ENCODE results near the gene CKM.
"Not testable (repeated sequence)": the region's sequence is repeated elsewhere in the genome, so short reads cannot be mapped to it uniquely, and the experiment has no call there.

CKM gene

DNA sequence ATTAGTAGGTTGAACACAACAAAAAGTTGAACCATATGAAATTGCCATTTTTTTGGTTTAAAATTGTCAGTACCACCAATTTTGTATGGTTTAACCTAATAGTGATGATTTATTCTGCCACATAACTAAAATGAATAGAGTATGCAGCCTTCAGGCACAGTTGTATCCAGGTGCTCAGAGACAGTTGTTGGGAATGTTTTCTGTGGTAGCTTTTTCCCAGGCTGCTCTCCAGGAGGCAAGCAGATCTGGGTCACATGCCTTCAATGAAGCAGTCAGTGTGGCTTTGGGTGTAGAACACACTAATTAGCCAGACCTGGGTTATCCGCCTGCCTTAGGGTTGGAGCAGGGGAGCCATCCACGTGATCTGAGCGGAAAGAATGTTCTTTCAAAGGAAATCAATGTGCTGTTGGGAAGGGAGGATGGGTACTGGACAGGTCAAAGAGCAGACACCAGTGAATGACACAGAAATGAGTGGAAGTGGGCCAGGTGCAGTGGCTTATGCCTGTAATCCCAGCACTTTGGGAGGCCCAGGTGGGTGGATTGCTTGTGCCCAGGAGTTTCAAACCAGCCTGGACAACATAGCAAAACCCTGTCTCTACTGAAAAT lies 43.0 kb downstream of the CKM start:
- Histone ChIP-seq H3K27ac (ENCODE audit: low read length) (no peak overlapping the region), H3K9me3 (ENCODE audit: control insufficient read depth in 1 of 2, low read length in 2 of 2) (no peaks in the 10 kb centered on the region), H3K27me3 (ENCODE audit: low read depth, low read length) (no peaks in the 10 kb centered on the region), H3K36me3 (ENCODE audit: control insufficient read depth in 1 of 2, insufficient read depth in 2 of 2, low read length in 2 of 2) (peaks cover 3 to 50% of the 10 kb centered on the region in 2 donors), H3K4me3 (ENCODE audit: low read depth in 1 of 2, low read length in 2 of 2) (no peak overlapping the region), H3K4me1 (ENCODE audit: control insufficient read depth in 1 of 2, insufficient read depth in 2 of 2, low read length in 2 of 2) (no peaks in the 10 kb centered on the region)

DNA sequence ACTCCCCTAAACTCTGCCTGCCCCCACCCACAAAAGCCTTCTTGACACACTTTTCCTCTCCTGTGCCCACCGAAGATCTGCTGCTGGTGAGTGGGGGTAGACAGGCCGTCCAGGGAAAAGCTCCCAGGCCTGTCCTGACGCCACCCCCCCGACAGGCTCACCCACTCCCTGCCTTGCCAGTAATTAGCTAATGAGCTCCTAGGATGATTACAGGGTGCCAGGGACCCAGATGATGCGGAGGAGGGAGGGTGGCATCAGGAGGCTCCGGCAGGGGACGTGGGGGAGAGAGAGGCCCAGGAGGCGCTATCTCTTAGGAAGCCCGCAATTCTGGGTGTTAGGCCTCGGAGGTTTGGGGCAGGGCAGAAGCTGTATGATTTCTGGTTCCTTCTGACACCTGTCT lies 44.6 kb downstream of the CKM start:
- H3K36me3 ChIP-seq (ENCODE audit: control insufficient read depth in 1 of 2, insufficient read depth in 2 of 2, low read length in 2 of 2): peaks cover 10 to 50% of the 10 kb centered on the region in 2 donors
- no peak overlapping the region for H3K4me3 ChIP-seq (ENCODE audit: low read depth in 1 of 2, low read length in 2 of 2)

DNA sequence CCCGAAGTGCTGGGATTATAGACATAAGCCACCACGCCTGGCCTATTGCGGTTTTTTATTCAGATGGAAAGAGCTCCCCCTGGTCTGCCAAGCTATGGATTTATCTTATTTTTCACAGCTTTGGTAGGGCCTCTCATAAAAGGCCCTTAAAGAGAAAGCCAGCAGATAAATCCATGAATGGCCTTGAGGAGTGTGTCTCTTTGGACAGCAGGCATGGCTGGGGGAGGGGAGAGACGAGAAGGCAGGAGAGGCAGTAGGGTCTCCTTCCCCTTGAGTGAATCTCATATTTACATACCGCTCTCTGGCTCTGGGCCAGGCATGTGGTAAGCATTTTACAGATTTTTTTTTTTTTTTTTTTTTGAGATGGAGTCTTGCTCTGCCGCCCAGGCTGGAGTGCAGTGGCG lies 46.4 kb downstream of the CKM start:
- H3K4me1 ChIP-seq (ENCODE audit: control insufficient read depth in 1 of 2, insufficient read depth in 2 of 2, low read length in 2 of 2): no peaks in the 10 kb centered on the region
- H3K9me3 ChIP-seq (ENCODE audit: control insufficient read depth in 1 of 2, low read length in 2 of 2): no peaks in the 10 kb centered on the region
- H3K27ac ChIP-seq (ENCODE audit: low read length): no peak overlapping the region
- H3K36me3 ChIP-seq (ENCODE audit: control insufficient read depth in 1 of 2, insufficient read depth in 2 of 2, low read length in 2 of 2): peaks cover 15 to 56% of the 10 kb centered on the region in 2 donors
- no peaks in the 10 kb centered on the region for H3K27me3 ChIP-seq (ENCODE audit: low read depth, low read length)
- H3K4me3 ChIP-seq (ENCODE audit: low read depth in 1 of 2, low read length in 2 of 2): no peak overlapping the region

More for the DNA sequence above, 44.6 kb downstream of the CKM start:
- no peaks in the 10 kb centered on the region for H3K27me3 ChIP-seq (ENCODE audit: low read depth, low read length)
- no peaks in the 10 kb centered on the region for H3K9me3 ChIP-seq (ENCODE audit: control insufficient read depth in 1 of 2, low read length in 2 of 2)
- no peaks in the 10 kb centered on the region for H3K4me1 ChIP-seq (ENCODE audit: control insufficient read depth in 1 of 2, insufficient read depth in 2 of 2, low read length in 2 of 2)
- H3K27ac ChIP-seq (ENCODE audit: low read length): no peak overlapping the region

DNA sequence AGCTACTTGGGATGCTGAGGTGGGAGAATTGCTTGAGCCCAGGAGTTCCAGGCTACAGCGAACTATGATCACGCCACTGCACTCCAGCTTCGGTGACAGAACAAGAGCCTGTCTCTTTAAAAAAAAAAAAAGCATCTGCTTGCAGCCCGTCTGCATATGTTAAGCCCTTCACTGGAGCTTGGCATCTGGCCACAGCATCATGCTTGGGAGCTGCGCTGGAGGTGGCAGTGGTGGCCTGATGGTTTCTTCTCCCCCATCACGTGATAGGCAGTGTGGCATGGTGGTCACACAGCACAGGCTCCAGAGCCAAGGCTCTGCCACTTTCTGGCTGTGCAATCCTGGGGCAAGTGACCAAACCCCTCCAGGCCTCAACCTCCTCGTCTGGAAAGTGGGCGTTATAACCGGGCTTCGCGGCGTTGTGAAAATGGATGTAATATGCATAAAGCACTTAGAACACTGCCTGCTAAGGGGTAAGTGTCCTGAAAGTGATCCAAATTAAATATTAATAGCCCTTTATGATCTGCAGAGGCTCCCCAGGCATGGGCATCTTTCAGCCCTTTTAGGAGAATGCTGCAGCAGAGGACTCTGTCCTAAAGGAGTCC lies 47.2 kb downstream of the CKM start:
- Histone ChIP-seq H3K9me3 (ENCODE audit: control insufficient read depth in 1 of 2, low read length in 2 of 2) (no peaks in the 10 kb centered on the region), H3K27ac (ENCODE audit: low read length) (no peak overlapping the region), H3K27me3 (ENCODE audit: low read depth, low read length) (no peaks in the 10 kb centered on the region), H3K4me3 (ENCODE audit: low read depth in 1 of 2, low read length in 2 of 2) (no peak overlapping the region), H3K36me3 (ENCODE audit: control insufficient read depth in 1 of 2, insufficient read depth in 2 of 2, low read length in 2 of 2) (peaks cover 16 to 54% of the 10 kb centered on the region in 2 donors), H3K4me1 (ENCODE audit: control insufficient read depth in 1 of 2, insufficient read depth in 2 of 2, low read length in 2 of 2) (no peaks in the 10 kb centered on the region)

DNA sequence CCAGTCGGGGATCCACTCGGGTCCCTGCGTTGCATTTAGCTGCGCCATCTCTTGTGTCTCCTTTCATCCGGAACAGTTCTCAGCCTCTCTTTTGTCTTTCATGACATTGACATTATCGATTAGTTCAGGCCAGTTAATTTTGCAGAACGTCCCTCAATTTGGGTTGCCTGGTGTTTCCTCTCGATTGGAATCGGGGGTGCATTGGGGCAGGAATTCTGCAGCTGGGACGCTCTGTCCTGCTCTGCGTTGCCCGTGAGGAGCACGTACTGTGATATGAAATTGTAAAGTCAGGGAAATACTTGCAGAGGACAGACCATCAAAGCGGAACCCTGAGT lies 49.2 kb downstream of the CKM start:
- Histone ChIP-seq H3K27ac (ENCODE audit: low read length) (no peak overlapping the region), H3K27me3 (ENCODE audit: low read depth, low read length) (no peaks in the 10 kb centered on the region), H3K4me1 (ENCODE audit: control insufficient read depth in 1 of 2, insufficient read depth in 2 of 2, low read length in 2 of 2) (no peaks in the 10 kb centered on the region), H3K36me3 (ENCODE audit: control insufficient read depth in 1 of 2, insufficient read depth in 2 of 2, low read length in 2 of 2) (peaks cover 16 to 50% of the 10 kb centered on the region in 2 donors), H3K4me3 (ENCODE audit: low read depth in 1 of 2, low read length in 2 of 2) (no peak overlapping the region), H3K9me3 (ENCODE audit: control insufficient read depth in 1 of 2, low read length in 2 of 2) (no peaks in the 10 kb centered on the region)

DNA sequence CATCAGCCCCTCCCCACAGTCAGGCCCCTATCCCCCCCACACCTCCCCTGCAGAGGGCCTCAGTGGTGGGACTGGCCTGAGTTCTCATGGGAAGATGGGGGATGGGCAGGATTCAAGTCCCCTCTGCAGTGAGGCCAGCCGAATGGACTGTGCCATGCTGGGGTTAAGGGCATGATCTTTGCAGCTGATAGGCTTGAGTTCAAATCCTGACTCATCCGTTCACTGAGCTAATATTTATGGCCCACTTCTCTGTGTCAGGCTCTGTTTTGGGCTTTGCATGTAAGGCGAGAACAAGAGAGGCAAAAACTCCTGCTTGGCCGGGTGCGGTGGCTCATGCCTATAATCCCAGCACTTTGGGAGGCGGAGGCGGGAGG lies 51.0 kb downstream of the CKM start:
- peaks cover 16 to 48% of the 10 kb centered on the region in 2 donors for H3K36me3 ChIP-seq (ENCODE audit: control insufficient read depth in 1 of 2, insufficient read depth in 2 of 2, low read length in 2 of 2)
- no peak overlapping the region for H3K27ac ChIP-seq (ENCODE audit: low read length)
- H3K9me3 ChIP-seq (ENCODE audit: control insufficient read depth in 1 of 2, low read length in 2 of 2): no peaks in the 10 kb centered on the region
- no peaks in the 10 kb centered on the region for H3K4me1 ChIP-seq (ENCODE audit: control insufficient read depth in 1 of 2, insufficient read depth in 2 of 2, low read length in 2 of 2)
- no peak overlapping the region for H3K4me3 ChIP-seq (ENCODE audit: low read depth in 1 of 2, low read length in 2 of 2)
- no peaks in the 10 kb centered on the region for H3K27me3 ChIP-seq (ENCODE audit: low read depth, low read length)

DNA sequence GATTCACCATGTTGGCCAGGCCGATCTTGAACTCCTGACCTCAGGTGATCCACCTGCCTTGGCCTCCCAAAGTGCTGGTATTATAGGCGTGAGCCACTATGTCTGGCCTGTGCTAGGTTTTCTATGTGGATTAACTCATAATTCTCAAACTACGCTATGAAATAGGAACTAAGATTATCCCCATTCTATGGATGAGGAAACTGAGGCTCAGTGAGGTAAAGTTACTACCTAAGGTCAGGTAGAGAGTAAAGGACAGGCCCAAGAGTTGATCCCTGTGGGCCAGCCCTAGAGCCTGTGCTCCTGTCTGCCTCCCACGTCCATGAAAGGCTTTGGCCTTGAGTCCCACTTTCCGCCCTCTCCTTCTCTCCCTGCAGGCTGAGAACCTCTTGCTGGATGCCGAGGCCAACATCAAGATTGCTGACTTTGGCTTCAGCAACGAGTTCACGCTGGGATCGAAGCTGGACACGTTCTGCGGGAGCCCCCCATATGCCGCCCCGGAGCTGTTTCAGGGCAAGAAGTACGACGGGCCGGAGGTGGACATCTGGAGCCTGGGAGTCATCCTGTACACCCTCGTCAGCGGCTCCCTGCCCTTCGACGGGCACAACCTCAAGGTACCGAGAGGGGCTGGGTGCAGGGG lies 51.5 kb downstream of the CKM start:
- no peaks in the 10 kb centered on the region for H3K27me3 ChIP-seq (ENCODE audit: low read depth, low read length)
- no peaks in the 10 kb centered on the region for H3K9me3 ChIP-seq (ENCODE audit: control insufficient read depth in 1 of 2, low read length in 2 of 2)
- no peaks in the 10 kb centered on the region for H3K4me1 ChIP-seq (ENCODE audit: control insufficient read depth in 1 of 2, insufficient read depth in 2 of 2, low read length in 2 of 2)
- H3K36me3 ChIP-seq (ENCODE audit: control insufficient read depth in 1 of 2, insufficient read depth in 2 of 2, low read length in 2 of 2): peaks cover 16 to 52% of the 10 kb centered on the region in 2 donors
- H3K27ac ChIP-seq (ENCODE audit: low read length): no peak overlapping the region
- no peak overlapping the region for H3K4me3 ChIP-seq (ENCODE audit: low read depth in 1 of 2, low read length in 2 of 2)

DNA sequence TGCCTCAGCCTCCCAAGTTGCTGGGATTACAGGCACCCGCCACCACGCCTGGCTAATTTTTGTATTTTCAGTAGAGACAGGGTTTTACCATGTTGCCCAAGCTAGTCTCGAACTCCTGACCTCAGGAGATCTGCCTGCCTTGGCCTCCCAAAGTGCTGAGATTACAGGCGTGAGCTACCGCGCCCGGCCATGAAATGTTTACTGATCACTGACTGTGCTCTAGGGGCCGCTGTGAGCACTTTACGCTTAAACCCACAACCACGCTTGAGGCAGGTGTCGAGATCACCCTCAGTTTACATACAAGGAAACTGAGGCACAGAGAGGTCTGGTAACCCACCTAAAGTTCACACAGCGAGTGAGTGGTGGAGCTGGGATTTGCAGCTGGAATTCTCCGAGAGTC lies 52.7 kb downstream of the CKM start:
- H3K36me3 ChIP-seq (ENCODE audit: control insufficient read depth in 1 of 2, insufficient read depth in 2 of 2, low read length in 2 of 2): peaks cover 16 to 59% of the 10 kb centered on the region in 2 donors
- H3K27ac ChIP-seq (ENCODE audit: low read length); H3K4me3 ChIP-seq (ENCODE audit: low read depth in 1 of 2, low read length in 2 of 2); H3K27me3 ChIP-seq (ENCODE audit: low read depth, low read length); H3K9me3 ChIP-seq (ENCODE audit: control insufficient read depth in 1 of 2, low read length in 2 of 2); H3K4me1 ChIP-seq (ENCODE audit: control insufficient read depth in 1 of 2, insufficient read depth in 2 of 2, low read length in 2 of 2): not testable (repeated sequence)

DNA sequence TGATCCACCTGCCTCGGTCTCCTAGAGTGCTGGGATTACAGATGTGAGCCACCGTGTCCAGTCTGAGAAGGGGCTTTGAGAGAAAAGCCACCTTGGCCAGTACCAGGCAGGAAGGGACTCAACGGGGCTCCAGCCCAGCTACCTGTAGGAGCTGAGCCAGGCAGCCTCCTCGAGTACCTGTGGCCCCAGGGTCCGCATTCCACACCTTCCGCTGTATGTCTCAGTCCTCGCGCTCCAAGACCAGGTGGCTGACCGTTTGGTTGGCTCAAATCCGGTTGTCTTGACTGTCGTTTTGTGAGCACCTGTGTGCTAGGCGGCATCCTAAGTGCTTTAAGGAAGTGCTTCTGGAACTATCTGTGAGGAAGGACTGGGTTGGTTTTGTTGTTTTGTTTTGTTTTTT lies 55.4 kb downstream of the CKM start:
- H3K27me3 ChIP-seq (ENCODE audit: low read depth, low read length): no peaks in the 10 kb centered on the region
- H3K4me3 ChIP-seq (ENCODE audit: low read depth in 1 of 2, low read length in 2 of 2): no peak overlapping the region
- H3K9me3 ChIP-seq (ENCODE audit: control insufficient read depth in 1 of 2, low read length in 2 of 2): no peaks in the 10 kb centered on the region
- H3K4me1 ChIP-seq (ENCODE audit: control insufficient read depth in 1 of 2, insufficient read depth in 2 of 2, low read length in 2 of 2): no peaks in the 10 kb centered on the region
- peaks cover 7 to 53% of the 10 kb centered on the region in 2 donors for H3K36me3 ChIP-seq (ENCODE audit: control insufficient read depth in 1 of 2, insufficient read depth in 2 of 2, low read length in 2 of 2)
- H3K27ac ChIP-seq (ENCODE audit: low read length): no peak overlapping the region

DNA sequence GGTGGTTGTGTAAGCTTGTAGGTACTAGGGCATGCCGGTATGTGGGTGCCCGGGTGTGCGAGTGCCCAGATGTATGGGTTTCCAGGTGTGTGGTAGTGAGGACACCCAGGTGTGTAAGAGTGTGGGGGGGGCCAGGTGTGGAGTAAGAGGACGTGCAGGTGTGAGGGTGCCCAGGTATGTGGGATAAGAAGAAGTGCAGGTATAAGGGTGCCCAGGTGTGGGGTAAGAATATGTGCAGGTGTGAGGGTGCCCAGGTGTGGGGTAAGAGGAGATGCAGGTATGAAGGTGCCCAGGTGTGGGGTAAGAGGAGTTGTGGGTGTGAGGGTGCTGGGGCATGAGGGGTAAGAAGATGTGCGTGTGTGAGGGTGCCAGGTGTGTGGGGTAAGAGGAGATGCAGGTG lies 57.3 kb downstream of the CKM start:
- no peaks in the 10 kb centered on the region for H3K27me3 ChIP-seq (ENCODE audit: low read depth, low read length)
- no peak overlapping the region for H3K4me3 ChIP-seq (ENCODE audit: low read depth in 1 of 2, low read length in 2 of 2)
- H3K36me3 ChIP-seq (ENCODE audit: control insufficient read depth in 1 of 2, insufficient read depth in 2 of 2, low read length in 2 of 2): peaks cover 0 to 44% of the 10 kb centered on the region in 2 donors
- H3K27ac ChIP-seq (ENCODE audit: low read length): no peak overlapping the region
- H3K9me3 ChIP-seq (ENCODE audit: control insufficient read depth in 1 of 2, low read length in 2 of 2): no peaks in the 10 kb centered on the region
- H3K4me1 ChIP-seq (ENCODE audit: control insufficient read depth in 1 of 2, insufficient read depth in 2 of 2, low read length in 2 of 2): no peaks in the 10 kb centered on the region

DNA sequence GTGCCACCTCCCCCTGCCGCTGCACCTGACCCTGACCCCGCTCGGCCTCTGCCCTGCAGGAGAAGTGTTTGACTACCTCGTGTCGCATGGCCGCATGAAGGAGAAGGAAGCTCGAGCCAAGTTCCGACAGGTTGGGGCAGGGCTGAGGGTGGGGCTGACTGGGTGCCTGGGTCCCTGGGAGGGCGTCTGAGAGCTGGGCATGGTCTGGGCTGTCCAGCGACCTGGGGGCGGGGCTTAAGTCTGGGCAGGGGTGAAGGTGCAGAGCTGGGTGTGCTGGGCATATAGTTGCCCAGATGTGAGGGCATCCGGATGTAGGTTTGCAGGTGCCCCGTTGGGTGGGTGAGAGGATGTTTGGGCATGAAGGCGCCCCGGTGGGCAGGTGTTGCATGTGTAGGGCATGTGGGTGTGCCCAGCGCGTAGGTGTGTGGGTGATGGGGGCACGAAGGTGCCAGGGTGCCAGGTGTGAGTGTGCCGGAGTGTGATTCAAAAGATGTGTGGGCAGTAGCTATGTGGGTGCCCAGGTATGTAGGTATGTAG lies 57.8 kb downstream of the CKM start:
- Histone ChIP-seq H3K27ac (ENCODE audit: low read length) (no peak overlapping the region), H3K36me3 (ENCODE audit: control insufficient read depth in 1 of 2, insufficient read depth in 2 of 2, low read length in 2 of 2) (peaks cover 0 to 39% of the 10 kb centered on the region in 2 donors), H3K4me3 (ENCODE audit: low read depth in 1 of 2, low read length in 2 of 2) (no peak overlapping the region), H3K9me3 (ENCODE audit: control insufficient read depth in 1 of 2, low read length in 2 of 2) (no peaks in the 10 kb centered on the region), H3K4me1 (ENCODE audit: control insufficient read depth in 1 of 2, insufficient read depth in 2 of 2, low read length in 2 of 2) (no peaks in the 10 kb centered on the region), H3K27me3 (ENCODE audit: low read depth, low read length) (no peaks in the 10 kb centered on the region)

Measured in muscle layer of duodenum (tissue), 2 donors.